ENCODE measurements around the gene MAPK14.

MAPK14 gene

GRCh38 chr6:36102853-36103252 is 75.2 kb downstream of the MAPK14 start:
- no peak for DNase-seq (ENCODE audit: low read depth)

GRCh38 chr6:36104836-36105235 is 77.2 kb downstream of the MAPK14 start:
- no peak for DNase-seq (ENCODE audit: low read depth)

GRCh38 chr6:36109092-36109491 is 81.5 kb downstream of the MAPK14 start:
- DNase-seq (ENCODE audit: low read depth), result no peak

GRCh38 chr6:36110050-36110449 is 82.4 kb downstream of the MAPK14 start:
- DNase-seq (ENCODE audit: low read depth), result no peak

- no peak for DNase-seq (ENCODE audit: low read depth)
Observed at GRCh38 chr6:36110863-36111262, 83.3 kb downstream of the MAPK14 start.

GRCh38 chr6:36111526-36111925 is 83.9 kb downstream of the MAPK14 start:
- no peak for DNase-seq (ENCODE audit: low read depth)

- DNase-seq (ENCODE audit: low read depth), result no peak
Observed at GRCh38 chr6:36113049-36113448, 85.4 kb downstream of the MAPK14 start.

GRCh38 chr6:36113703-36114102 is 86.1 kb downstream of the MAPK14 start:
- DNase-seq (ENCODE audit: low read depth), result no peak

- no peak for DNase-seq (ENCODE audit: low read depth)
Observed at GRCh38 chr6:36114798-36115408, 87.3 kb downstream of the MAPK14 start.

- no peak for DNase-seq (ENCODE audit: low read depth)
Observed at GRCh38 chr6:36115412-36115811, 87.8 kb downstream of the MAPK14 start.

- DNase-seq (ENCODE audit: low read depth), result no peak
Observed at GRCh38 chr6:36116066-36116864, 88.7 kb downstream of the MAPK14 start.

- no peak for DNase-seq (ENCODE audit: low read depth)
Observed at GRCh38 chr6:36116943-36117342, 89.3 kb downstream of the MAPK14 start.

GRCh38 chr6:36117658-36118549 is 90.3 kb downstream of the MAPK14 start:
- DNase-seq (ENCODE audit: low read depth), result no peak

GRCh38 chr6:36118550-36119107 is 91.0 kb downstream of the MAPK14 start:
- peak; percentile 50 for DNase-seq (ENCODE audit: low read depth)

- DNase-seq (ENCODE audit: low read depth), result no peak
Observed at GRCh38 chr6:36119209-36119608, 91.6 kb downstream of the MAPK14 start.

- no peak for DNase-seq (ENCODE audit: low read depth)
Observed at GRCh38 chr6:36120018-36120417, 92.4 kb downstream of the MAPK14 start.

GRCh38 chr6:36120539-36120938 is 92.9 kb downstream of the MAPK14 start:
- DNase-seq (ENCODE audit: low read depth), result peak; percentile 50

- DNase-seq (ENCODE audit: low read depth), result no peak
Observed at GRCh38 chr6:36120979-36121786, 93.6 kb downstream of the MAPK14 start.

- DNase-seq (ENCODE audit: low read depth), result no peak
Observed at GRCh38 chr6:36121787-36122494, 94.3 kb downstream of the MAPK14 start.

GRCh38 chr6:36122495-36123269 is 95.1 kb downstream of the MAPK14 start:
- DNase-seq (ENCODE audit: low read depth), result no peak
